IMR-90 (cell line): ENCODE data around the gene ELAC1. TPM values are rescaled to one million over a fixed set of nuclear protein-coding genes. Genes with fewer than 3 reads are reported as not detected.
A peak's percentile ranks its signal among the peaks of the same experiment; 100 is the strongest.

ENCODE experiments used
- ATAC-seq: fragments of 200-7000 bp; cut with Tn5 transposase; 2 replicates; pipeline ENCODE4 v1.9.1; 2020; ENCODE audit warnings: low read depth, mild to moderate bottlenecking, moderate library complexity
- BruUV-seq: library from RNA; stranded (reverse); fragments of 400-500 nt; replicated peaks from 2 replicates; lab custom pipeline; 2021; lab: Mats Ljungman, UMichigan
- CTCF ChIA-PET: fragments of 300-600 bp; formaldehyde crosslinking; extraction: SDS; loops from one replicate; lab custom pipeline; 2021; ENCODE audit warnings: antibody characterized with exemption; lab: Yijun Ruan, JAX
- POLR2A ChIA-PET: fragments of 300-600 bp; sonication (Branson Sonifier 250); formaldehyde crosslinking; loops from one replicate; lab custom pipeline; 2022; ENCODE audit warnings: antibody characterized with exemption; ENCODE audit not compliant: unreplicated experiment; lab: Charles Lee
- DNase-seq: peaks from one replicate; pipeline ENCODE4 v3.0.0; 2013
- H2AFZ ChIP-seq: replicated peaks from 2 replicates; pipeline ENCODE3; 2013; ENCODE audit warnings: low read length, mild to moderate bottlenecking; ENCODE audit not compliant: poor library complexity
- H2AK5ac ChIP-seq: 2 replicates; pipeline ENCODE4 v1.6.1; 2013; ENCODE audit warnings: low read depth, low read length, inconsistent platforms
- H2AK9ac ChIP-seq: replicated peaks from 2 replicates; pipeline ENCODE3; 2013; ENCODE audit warnings: mild to moderate bottlenecking, low read depth, low read length, moderate library complexity; ENCODE audit not compliant: poor library complexity
- H2BK120ac ChIP-seq: 2 replicates; pipeline ENCODE4 v1.6.1; 2013; ENCODE audit warnings: low read depth, low read length, inconsistent platforms
- H2BK15ac ChIP-seq: 3 replicates; pipeline ENCODE4 v1.6.1; 2013; ENCODE audit warnings: low read depth, low read length, inconsistent platforms
- H2BK20ac ChIP-seq: 2 replicates; pipeline ENCODE4 v1.6.1; 2013; ENCODE audit warnings: low read depth, mild to moderate bottlenecking, inconsistent platforms, low read length, moderate library complexity
- H2BK5ac ChIP-seq: 2 replicates; pipeline ENCODE4 v1.6.1; 2013; ENCODE audit warnings: mild to moderate bottlenecking, low read depth, low read length, inconsistent platforms; ENCODE audit not compliant: poor library complexity, severe bottlenecking
- H3K14ac ChIP-seq: replicated peaks from 2 replicates; pipeline ENCODE4 v1.6.1; 2013; ENCODE audit warnings: low read depth, low read length, inconsistent platforms
- H3K18ac ChIP-seq: 2 replicates; pipeline ENCODE4 v1.6.1; 2013; ENCODE audit warnings: low read depth, low read length, control low read depth
- H3K23ac ChIP-seq: 2 replicates; pipeline ENCODE4 v1.6.1; 2013; ENCODE audit warnings: low read depth, low read length, inconsistent platforms
- H3K27ac ChIP-seq: 2 replicates; pipeline ENCODE4 v1.5.1; 2013; ENCODE audit warnings: mild to moderate bottlenecking, control low read depth, low read length; ENCODE audit not compliant: insufficient read depth
- H3K27me3 ChIP-seq: 2 replicates; pipeline ENCODE4 v1.6.1; 2013; ENCODE audit warnings: low read length; ENCODE audit not compliant: control insufficient read depth, insufficient read depth
- H3K36me3 ChIP-seq: 2 replicates; pipeline ENCODE4 v1.6.1; 2013; ENCODE audit warnings: low read length, mixed read lengths; ENCODE audit not compliant: control insufficient read depth, insufficient read depth
- H3K4ac ChIP-seq: 2 replicates; pipeline ENCODE4 v1.6.1; 2013; ENCODE audit warnings: low read depth, low read length, inconsistent platforms
- H3K4me1 ChIP-seq: 2 replicates; pipeline ENCODE4 v1.6.1; 2013; ENCODE audit warnings: low read length, mixed read lengths; ENCODE audit not compliant: control insufficient read depth, insufficient read depth
- H3K4me2 ChIP-seq: 2 replicates; pipeline ENCODE4 v1.6.1; 2013; ENCODE audit warnings: low read depth, mild to moderate bottlenecking, control low read depth, low read length, moderate library complexity
- H3K4me3 ChIP-seq: 2 replicates; pipeline ENCODE4 v1.5.1; 2013; ENCODE audit warnings: low read depth, mild to moderate bottlenecking, control low read depth, low read length, moderate library complexity; ENCODE audit not compliant: insufficient read depth
- H3K56ac ChIP-seq: 2 replicates; pipeline ENCODE4 v1.6.1; 2013; ENCODE audit warnings: low read length, inconsistent platforms; ENCODE audit not compliant: insufficient read depth; ENCODE audit errors: extremely low read depth
- H3K79me1 ChIP-seq, 2 experiments: 2 replicates each; pipeline ENCODE4 v1.6.1; 2013; ENCODE audit warnings: low read length in 2 of 2, inconsistent platforms in 1 of 2, low read depth in 1 of 2
- H3K9ac ChIP-seq: 2 replicates; pipeline ENCODE4 v1.6.1; 2013; ENCODE audit warnings: low read depth, low read length, control low read depth
- H3K9me1 ChIP-seq: 2 replicates; pipeline ENCODE4 v1.6.1; 2013; ENCODE audit warnings: low read length, inconsistent platforms; ENCODE audit not compliant: insufficient read depth
- H3K9me3 ChIP-seq: 2 replicates; pipeline ENCODE4 v1.6.1; 2013; ENCODE audit warnings: low read length; ENCODE audit not compliant: control insufficient read depth, insufficient read depth
- H4K20me1 ChIP-seq: 2 replicates; pipeline ENCODE4 v1.6.1; 2013; ENCODE audit warnings: low read length, inconsistent platforms; ENCODE audit not compliant: insufficient read depth
- H4K5ac ChIP-seq: 2 replicates; pipeline ENCODE4 v1.6.1; 2013; ENCODE audit warnings: mild to moderate bottlenecking, low read depth, low read length, control low read depth
- H4K8ac ChIP-seq, 2 experiments: 2 replicates each; pipeline ENCODE4 v1.6.1; 2013; ENCODE audit warnings: low read depth in 2 of 2, low read length in 2 of 2, control low read depth in 1 of 2, inconsistent platforms in 1 of 2
- H4K91ac ChIP-seq: 2 replicates; pipeline ENCODE4 v1.6.1; 2013; ENCODE audit warnings: low read depth, low read length, inconsistent platforms; ENCODE audit not compliant: insufficient read depth
- FOS ChIP-seq: fragments of 150-350 bp; IDR thresholded peaks from 2 replicates; pipeline ENCODE4 v1.6.1; 2016; ENCODE audit warnings: low read depth, low read length
- WGBS, 2 experiments: methylation state at CpG; one replicate each; pipeline versions ENCODE4 v1.1.5 to v1.1.7; 2013; ENCODE audit warnings: missing lambda C conversion rate in 2 of 2; ENCODE audit not compliant: insufficient read length in 1 of 2; ENCODE audit errors: extremely low coverage in 2 of 2; 5-methylcytosine and 5-hydroxymethylcytosine counted together
- dilution Hi-C: fragments of 300-500 bp; cut with HindIII; formaldehyde crosslinking; loops from one replicate; pipeline ENCODE4 v1.14.3; 2018; ENCODE audit warnings: low sequenced_read_pairs; ENCODE audit not compliant: unreplicated experiment
- in situ Hi-C: fragments of 300-500 bp; cut with MboI; formaldehyde crosslinking; loops from 3 replicates; pipeline ENCODE4 v1.14.3; 2019; ENCODE audit warnings: low sequenced_read_pairs, inconsistent platforms, mixed read lengths
- intact Hi-C: fragments of 100-400 bp; cut with micrococcal nuclease; formaldehyde crosslinking; loops from 2 replicates; pipeline ENCODE4 v1.10.0; 2022
- polyA plus RNA-seq, 3 experiments: library from polyadenylated mRNA; depleted of rRNA; stranded (reverse); fragments of >200 nt; gene quantifications; 2 replicates each; pipeline ENCODE4 v1.2.3, GENCODE V29; 2012; ENCODE audit warnings: low replicate concordance in 1 of 3
- total RNA-seq: library from RNA; depleted of rRNA; stranded (reverse); fragments of >200 nt; gene quantifications from 2 replicates; pipeline ENCODE4 v1.2.3, GENCODE V29; 2012
- TF ChIP-seq, protein P1 (sequence below): conservative IDR thresholded peaks from 2 replicates; pipeline ENCODE4 v1.5.1; 2012; ENCODE audit warnings: mild to moderate bottlenecking, low read depth, low read length, improper control_type of control experiment

The ELAC1 gene
- total and polyA plus RNA-seq, 2 of the 4 experiments (the other 2 are of a cell fraction), result 5.2 to 8.4 TPM

DNA sequence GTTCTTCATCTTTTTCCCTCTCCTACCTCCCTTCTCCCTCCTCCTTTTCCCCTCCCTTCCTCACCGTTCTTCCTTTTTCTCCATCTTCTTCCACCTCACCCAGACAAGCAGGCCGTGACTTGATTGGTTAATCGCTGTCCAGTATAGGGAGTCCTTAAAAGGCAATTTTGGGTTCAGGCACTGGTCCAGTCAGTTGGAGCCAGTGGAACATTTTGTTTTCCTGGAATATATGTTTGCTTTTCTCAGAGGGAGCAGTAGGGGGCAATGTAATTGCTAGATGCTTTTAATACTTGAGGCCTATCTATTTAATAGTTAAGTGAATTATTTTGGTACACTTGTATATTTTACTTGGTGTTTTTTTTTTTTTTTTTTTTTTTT, 15.0 kb downstream of the ELAC1 start:
- Histone ChIP-seq H3K9ac (no peak overlapping the region), H3K4me2 (no peak overlapping the region), H2BK20ac (no peak overlapping the region), H3K9me1 (peaks cover 6% of the 10 kb centered on the region), H2BK120ac (no peak overlapping the region), H3K27ac (no peak overlapping the region), H3K14ac (no peak overlapping the region), H4K8ac (no peak overlapping the region), H2AK9ac (no peak overlapping the region), H2AK5ac (no peak overlapping the region), H3K23ac (no peak overlapping the region), H3K56ac (no peak overlapping the region), H3K27me3 (no peaks in the 10 kb centered on the region), H3K36me3 (peaks cover 15% of the 10 kb centered on the region; the same call in 1 of the 2 replicates), H3K18ac (no peak overlapping the region), H2AFZ (no peak overlapping the region), H2BK15ac (no peak overlapping the region), H3K79me1 (peaks cover 5 to 10% of the 10 kb centered on the region in 2 experiments; a peak in 2 of 4 replicates), H4K20me1 (0 out of 2 replicates have a peak, but pooled peaks cover 3% of the 10 kb centered on the region), H3K4ac (no peak overlapping the region), H4K5ac (no peak overlapping the region), H3K9me3 (no peaks in the 10 kb centered on the region), H3K4me3 (no peak overlapping the region), H3K4me1 (peaks cover 10% of the 10 kb centered on the region), H2BK5ac (no peak overlapping the region), H4K91ac (no peak overlapping the region)
- DNase-seq, result peak; percentile 10
- in situ Hi-C loops, result no loop called here
- 100% methylated on average over 1 of the region's 3 CpGs; no CpG with 5 or more reads in 1 of the 2 experiments for WGBS, 2 experiments
- no TSS peak for BruUV-seq
- POLR2A ChIA-PET, result no interaction called here
- no peak for ATAC-seq
- intact Hi-C loops, result no loop called here
- TF ChIP-seq, protein P1, sequence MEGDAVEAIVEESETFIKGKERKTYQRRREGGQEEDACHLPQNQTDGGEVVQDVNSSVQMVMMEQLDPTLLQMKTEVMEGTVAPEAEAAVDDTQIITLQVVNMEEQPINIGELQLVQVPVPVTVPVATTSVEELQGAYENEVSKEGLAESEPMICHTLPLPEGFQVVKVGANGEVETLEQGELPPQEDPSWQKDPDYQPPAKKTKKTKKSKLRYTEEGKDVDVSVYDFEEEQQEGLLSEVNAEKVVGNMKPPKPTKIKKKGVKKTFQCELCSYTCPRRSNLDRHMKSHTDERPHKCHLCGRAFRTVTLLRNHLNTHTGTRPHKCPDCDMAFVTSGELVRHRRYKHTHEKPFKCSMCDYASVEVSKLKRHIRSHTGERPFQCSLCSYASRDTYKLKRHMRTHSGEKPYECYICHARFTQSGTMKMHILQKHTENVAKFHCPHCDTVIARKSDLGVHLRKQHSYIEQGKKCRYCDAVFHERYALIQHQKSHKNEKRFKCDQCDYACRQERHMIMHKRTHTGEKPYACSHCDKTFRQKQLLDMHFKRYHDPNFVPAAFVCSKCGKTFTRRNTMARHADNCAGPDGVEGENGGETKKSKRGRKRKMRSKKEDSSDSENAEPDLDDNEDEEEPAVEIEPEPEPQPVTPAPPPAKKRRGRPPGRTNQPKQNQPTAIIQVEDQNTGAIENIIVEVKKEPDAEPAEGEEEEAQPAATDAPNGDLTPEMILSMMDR, result peak; percentile 34
- no peak for TF ChIP-seq FOS
- CTCF ChIA-PET, result no interaction called here
- dilution Hi-C loops, result no loop called here
